Activated CD8-positive, alpha-beta memory T cell treated with anti-CD3 and anti-CD28 coated beads for 36 hours (primary cell): ENCODE measurements around the gene ITGB2. TPM values are rescaled to one million over a fixed set of nuclear protein-coding genes. Genes with fewer than 3 reads are reported as not detected.

Source experiments
- CTCF ChIA-PET: fragments of 350-600 bp; sonication (Branson Sonifier 250); formaldehyde crosslinking; loops from one replicate; lab custom pipeline; 2021; ENCODE audit warnings: antibody characterized with exemption; lab: Charles Lee
- POLR2A ChIA-PET: fragments of 350-600 bp; sonication (Branson Sonifier 250); formaldehyde crosslinking; loops from one replicate; lab custom pipeline; 2021; ENCODE audit warnings: antibody characterized with exemption; lab: Charles Lee
- total RNA-seq, 2 experiments: library from RNA; stranded (reverse); gene quantifications; one replicate each; pipeline ENCODE4 v1.2.3, GENCODE V29; 2021

Gene ITGB2
- total RNA-seq: 100 to 1,000 TPM; 197 to 216 TPM

- ChIA-PET CTCF (interaction anchor here (0.7 kb wide), 1 partner anchor 11 kb away, joined by 3 read pairs; no protein-coding TSS in a partner anchor), POLR2A (interaction anchor here (0.6 to 1.1 kb wide), 4 partner anchors 10 to 156 kb away, joined by 3 to 7 read pairs (median 6); no protein-coding TSS in a partner anchor)
These were observed at the start of gene ITGB2 for GRCh38 chr21:44920694-44921604. TSS of gene ITGB2 (minus strand) at chr21:44920899. CDS start at chr21:44910782, 10,117 bp downstream.

- POLR2A ChIA-PET: no interaction called here
- CTCF ChIA-PET: interaction anchor here (1.5 kb wide), 2 partner anchors 158 to 160 kb away, joined by 3 to 5 read pairs; no protein-coding TSS in a partner anchor
These were observed 49.4 kb upstream of the ITGB2 start for GRCh38 chr21:44969931-44970755.

- CTCF ChIA-PET: interaction anchor here (1.5 kb wide), 1 partner anchor 161 kb away, joined by 3 read pairs; no protein-coding TSS in a partner anchor
- POLR2A ChIA-PET: no interaction called here
These were observed 48.5 kb upstream of the ITGB2 start for GRCh38 chr21:44969066-44969670.

- POLR2A ChIA-PET: interaction anchor here (0.6 kb wide), 1 partner anchor 54 kb away, joined by 3 read pairs; no protein-coding TSS in a partner anchor
- CTCF ChIA-PET: interaction anchor here (0.6 to 3.2 kb wide), 4 partner anchors 18 to 110 kb away, joined by 3 to 11 read pairs (median 3); no protein-coding TSS in a partner anchor
These were observed 46.7 kb upstream of the ITGB2 start for GRCh38 chr21:44967082-44968047.

GRCh38 chr21:44966135-44967081 is 45.7 kb upstream of the ITGB2 start:
- ChIA-PET CTCF (interaction anchor here (1.7 to 3.2 kb wide), 2 partner anchors 17 to 111 kb away, joined by 3 to 11 read pairs; no protein-coding TSS in a partner anchor), POLR2A (interaction anchor here (0.6 kb wide), 1 partner anchor 53 kb away, joined by 3 read pairs; no protein-coding TSS in a partner anchor)

- ChIA-PET CTCF (interaction anchor here (0.9 to 3.2 kb wide), 6 partner anchors 12 to 173 kb away, joined by 3 to 11 read pairs (median 4); no protein-coding TSS in a partner anchor), POLR2A (no interaction called here)
These were observed 44.7 kb upstream of the ITGB2 start for GRCh38 chr21:44965251-44966022.

GRCh38 chr21:44964381-44964780 is 43.7 kb upstream of the ITGB2 start:
- ChIA-PET POLR2A (no interaction called here), CTCF (interaction anchor here (0.9 to 3.2 kb wide), 5 partner anchors 11 to 163 kb away, joined by 3 to 11 read pairs (median 4); no protein-coding TSS in a partner anchor)

- CTCF ChIA-PET: interaction anchor here (1.2 kb wide), 2 partner anchors 174 to 179 kb away, joined by 3 read pairs; no protein-coding TSS in a partner anchor
- POLR2A ChIA-PET: no interaction called here
These were observed 41.8 kb upstream of the ITGB2 start for GRCh38 chr21:44962403-44962966.

GRCh38 chr21:44960141-44961092 is 39.7 kb upstream of the ITGB2 start:
- ChIA-PET CTCF (interaction anchor here (1.0 to 1.9 kb wide), 2 partner anchors 10 to 178 kb away, joined by 4 read pairs; no protein-coding TSS in a partner anchor), POLR2A (no interaction called here)

- ChIA-PET POLR2A (no interaction called here), CTCF (interaction anchor here (1.9 kb wide), 1 partner anchor 10 kb away, joined by 6 read pairs; no protein-coding TSS in a partner anchor)
These were observed 38.8 kb upstream of the ITGB2 start for GRCh38 chr21:44959376-44960091.

GRCh38 chr21:44958471-44959191 is 37.9 kb upstream of the ITGB2 start:
- ChIA-PET POLR2A (no interaction called here), CTCF (interaction anchor here (1.9 kb wide), 1 partner anchor 9 kb away, joined by 6 read pairs; no protein-coding TSS in a partner anchor)

- POLR2A ChIA-PET: no interaction called here
- CTCF ChIA-PET: interaction anchor here (0.6 to 4.1 kb wide), 3 partner anchors 8 to 171 kb away, joined by 5 to 17 read pairs (median 6); no protein-coding TSS in a partner anchor
These were observed 37.3 kb upstream of the ITGB2 start for GRCh38 chr21:44957901-44958451.
